OCI-LY3 (cell line): ENCODE measurements around the gene MACROD2.

Experiments
- EZH2phosphoT487 ChIP-seq: fragments of 200-600 bp; shearing (Covaris generic); IDR thresholded peaks from 2 replicates; pipeline ENCODE4 v1.6.1; 2018; ENCODE audit warnings: antibody characterized with exemption, mixed run types, low read depth
- TF ChIP-seq, protein P1 (sequence below): fragments of 200-600, 300-600 bp; sonication (generic); IDR thresholded peaks from 2 replicates; pipeline ENCODE4 v1.5.1; 2014; ENCODE audit warnings: antibody characterized with exemption, low read length, low read depth

DNA sequence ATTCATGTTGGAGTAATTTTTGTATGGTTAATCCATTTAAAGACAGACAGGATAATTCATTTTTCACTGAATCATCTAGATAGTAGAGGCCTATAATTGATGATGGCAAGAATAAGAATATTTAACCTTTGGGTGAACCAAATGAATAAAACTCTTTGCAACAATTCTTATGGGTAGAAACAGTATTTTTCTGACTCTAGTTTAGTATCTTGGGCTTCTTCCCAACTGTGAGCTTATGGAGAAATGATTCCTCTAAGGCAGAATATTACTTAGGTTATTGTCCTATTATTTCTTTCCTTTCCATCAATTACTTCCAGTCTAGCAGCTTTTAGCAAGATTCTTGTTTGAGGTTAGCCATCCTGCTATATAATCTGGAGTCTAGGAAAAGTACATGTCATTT lies 1077.0 kb downstream of the MACROD2 start:
- TF ChIP-seq, protein P1, sequence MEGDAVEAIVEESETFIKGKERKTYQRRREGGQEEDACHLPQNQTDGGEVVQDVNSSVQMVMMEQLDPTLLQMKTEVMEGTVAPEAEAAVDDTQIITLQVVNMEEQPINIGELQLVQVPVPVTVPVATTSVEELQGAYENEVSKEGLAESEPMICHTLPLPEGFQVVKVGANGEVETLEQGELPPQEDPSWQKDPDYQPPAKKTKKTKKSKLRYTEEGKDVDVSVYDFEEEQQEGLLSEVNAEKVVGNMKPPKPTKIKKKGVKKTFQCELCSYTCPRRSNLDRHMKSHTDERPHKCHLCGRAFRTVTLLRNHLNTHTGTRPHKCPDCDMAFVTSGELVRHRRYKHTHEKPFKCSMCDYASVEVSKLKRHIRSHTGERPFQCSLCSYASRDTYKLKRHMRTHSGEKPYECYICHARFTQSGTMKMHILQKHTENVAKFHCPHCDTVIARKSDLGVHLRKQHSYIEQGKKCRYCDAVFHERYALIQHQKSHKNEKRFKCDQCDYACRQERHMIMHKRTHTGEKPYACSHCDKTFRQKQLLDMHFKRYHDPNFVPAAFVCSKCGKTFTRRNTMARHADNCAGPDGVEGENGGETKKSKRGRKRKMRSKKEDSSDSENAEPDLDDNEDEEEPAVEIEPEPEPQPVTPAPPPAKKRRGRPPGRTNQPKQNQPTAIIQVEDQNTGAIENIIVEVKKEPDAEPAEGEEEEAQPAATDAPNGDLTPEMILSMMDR, result no peak
- TF ChIP-seq EZH2phosphoT487, result no peak
